HEK293 (cell line): ENCODE data around the gene DAAM2.

Experiments
- ATF2 ChIP-seq: fragments of 450-650 bp; formaldehyde crosslinking; IDR thresholded peaks from 2 replicates; pipeline ENCODE4 v1.5.1; 2016; ENCODE audit warnings: missing biosample characterization, missing genetic modification characterization, low read depth
- CTCF ChIP-seq: fragments of 450-650 bp; formaldehyde crosslinking; IDR thresholded peaks from 2 replicates; pipeline ENCODE4 v1.5.1; 2016; ENCODE audit warnings: missing biosample characterization, missing genetic modification characterization
- ZNF121 ChIP-seq: fragments of 450-650 bp; formaldehyde crosslinking; IDR thresholded peaks from 2 replicates; pipeline ENCODE4 v1.5.1; 2016; ENCODE audit warnings: missing biosample characterization, missing genetic modification characterization
- ZNF221 ChIP-seq: fragments of 450-650 bp; formaldehyde crosslinking; IDR thresholded peaks from 2 replicates; pipeline ENCODE4 v1.5.1; 2017; ENCODE audit warnings: missing biosample characterization, missing genetic modification characterization, borderline replicate concordance
- ZNF274 ChIP-seq, 2 experiments: fragments of 200-500 bp in 1 of 2; fragments of 450-650 bp in 1 of 2; sonication (Bioruptor generic) in 1 of 2; formaldehyde crosslinking in 1 of 2; IDR thresholded peaks; 2 replicates each; pipeline versions ENCODE4 v1.5.1 to v1.6.1; 2014 to 2016; ENCODE audit warnings: borderline replicate concordance in 1 of 2, inconsistent platforms in 1 of 2, low read length in 1 of 2, missing biosample characterization in 1 of 2, missing genetic modification characterization in 1 of 2

DNA sequence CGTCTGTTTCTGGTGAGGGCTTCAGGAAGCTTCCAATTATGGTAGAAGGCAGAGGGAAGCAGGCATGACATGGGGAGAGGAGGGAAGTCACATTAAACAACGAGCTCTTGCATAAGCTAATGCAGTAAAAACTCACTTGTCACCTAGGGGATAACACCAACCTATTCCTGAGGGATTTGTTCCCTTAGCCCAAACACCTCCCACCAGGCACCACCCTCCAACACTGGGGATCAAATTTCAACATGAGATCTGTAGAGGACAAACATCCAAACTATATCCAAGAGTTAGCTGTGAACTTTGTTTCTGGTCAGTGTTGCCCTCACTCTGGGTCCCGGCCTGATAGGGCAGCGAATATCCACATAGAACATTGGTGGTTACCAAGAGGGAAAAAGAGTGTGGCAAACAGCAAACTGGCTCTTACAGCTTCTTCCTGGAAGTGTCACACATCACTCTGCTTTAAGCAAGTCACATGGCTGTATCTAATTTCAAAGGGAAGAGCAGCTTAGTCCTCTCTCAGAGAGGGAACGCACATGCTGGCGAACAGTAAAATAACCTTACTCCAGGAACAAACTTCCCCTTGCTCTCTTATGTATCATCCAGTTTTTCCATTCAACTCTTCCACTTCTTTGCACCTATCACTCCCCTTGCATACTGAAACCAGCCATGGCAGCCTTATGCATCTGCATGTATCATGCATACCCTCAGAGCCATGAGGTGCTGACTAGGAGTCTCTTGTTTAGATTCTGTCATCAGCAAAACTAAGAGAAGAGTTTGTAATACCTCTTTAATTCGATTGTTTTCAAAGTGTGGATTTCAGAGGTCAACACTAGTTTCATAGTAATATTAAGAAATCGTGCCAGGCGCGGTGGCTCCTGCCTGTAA lies 146.8 kb downstream of the DAAM2 start:
- TF ChIP-seq ZNF221 (no peak), ZNF274 (IDR thresholded peaks at IDR 0.05; ENCODE audit: low read length) (no peak), ZNF274 (tag by site-specific recombination; IDR thresholded peaks at IDR 0.05; ENCODE audit: borderline replicate concordance) (no peak), ZNF121 (no peak), ATF2 (tag by site-specific recombination) (no peak), CTCF (tag by site-specific recombination) (no peak)
